NCI-H460 (cell line): Measurements from ENCODE around the gene ARHGDIG. TPM values are rescaled to one million over a fixed set of nuclear protein-coding genes. Genes with fewer than 3 reads are reported as not detected.
"Not testable (repeated sequence)": the region's sequence is repeated elsewhere in the genome, so short reads cannot be mapped to it uniquely, and the experiment has no call there.

Experiments
- DNase-seq: peaks from one replicate; pipeline ENCODE4 v3.0.0-alpha.2; 2016; ENCODE audit warnings: low read depth; ENCODE audit errors: extremely low read depth
- total RNA-seq: library from RNA; depleted of rRNA; stranded (reverse); fragments of >200 nt; shearing (Covaris generic); gene quantifications from 2 replicates; pipeline ENCODE4 v1.2.3, GENCODE V29; 2014

Gene ARHGDIG
- total RNA-seq, 1 experiment from 2014 or later = 2.9 TPM

DNA sequence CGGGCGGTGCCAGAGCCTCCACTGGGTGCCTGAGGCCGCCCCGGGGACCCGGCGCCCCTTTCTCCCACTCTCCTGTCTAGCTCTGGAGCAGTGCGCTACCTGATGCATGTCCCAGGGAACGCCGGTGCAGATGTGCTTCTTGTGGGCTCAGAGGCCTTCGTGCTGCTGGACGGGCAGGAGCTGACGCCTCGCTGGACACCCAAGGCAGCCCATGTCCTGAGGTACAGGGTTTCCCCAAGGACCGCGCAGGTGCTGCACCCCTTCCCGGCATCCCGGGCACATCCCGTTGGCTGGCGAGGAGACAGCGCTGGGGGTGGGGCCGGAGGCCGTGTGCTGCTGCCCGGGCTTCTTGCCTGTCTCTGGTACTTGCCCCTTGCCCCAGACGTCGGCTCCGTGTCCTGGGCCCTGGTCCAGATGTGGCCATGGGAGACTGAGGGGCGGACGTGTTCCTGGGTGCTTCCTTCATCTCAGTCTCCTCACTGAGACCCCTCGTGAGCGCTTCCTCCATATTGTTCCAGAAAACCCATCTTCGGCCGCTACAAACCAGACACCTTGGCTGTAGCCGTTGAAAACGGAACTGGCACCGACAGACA lies 17.1 kb upstream of the ARHGDIG start:
- DNase-seq = no peak

DNA sequence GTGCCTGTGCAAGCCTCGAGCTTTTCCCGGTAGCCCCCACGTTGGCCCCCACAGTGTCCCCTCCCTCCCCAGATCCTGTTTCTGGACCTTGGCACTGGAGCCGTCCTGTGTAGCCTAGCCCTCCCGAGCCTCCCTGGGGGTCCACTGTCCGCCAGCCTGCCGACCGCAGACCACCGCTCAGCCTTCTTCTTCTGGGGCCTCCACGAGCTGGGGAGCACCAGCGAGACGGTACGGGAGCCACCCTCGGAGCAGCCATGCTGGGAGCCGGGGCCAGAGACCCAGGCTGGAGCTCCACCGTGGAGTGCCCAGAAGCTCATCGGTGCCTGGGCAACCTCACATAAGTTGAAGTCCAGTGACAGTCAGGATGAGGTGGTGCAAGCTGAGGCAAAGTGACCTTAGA lies 16.4 kb upstream of the ARHGDIG start:
- no peak for DNase-seq

DNA sequence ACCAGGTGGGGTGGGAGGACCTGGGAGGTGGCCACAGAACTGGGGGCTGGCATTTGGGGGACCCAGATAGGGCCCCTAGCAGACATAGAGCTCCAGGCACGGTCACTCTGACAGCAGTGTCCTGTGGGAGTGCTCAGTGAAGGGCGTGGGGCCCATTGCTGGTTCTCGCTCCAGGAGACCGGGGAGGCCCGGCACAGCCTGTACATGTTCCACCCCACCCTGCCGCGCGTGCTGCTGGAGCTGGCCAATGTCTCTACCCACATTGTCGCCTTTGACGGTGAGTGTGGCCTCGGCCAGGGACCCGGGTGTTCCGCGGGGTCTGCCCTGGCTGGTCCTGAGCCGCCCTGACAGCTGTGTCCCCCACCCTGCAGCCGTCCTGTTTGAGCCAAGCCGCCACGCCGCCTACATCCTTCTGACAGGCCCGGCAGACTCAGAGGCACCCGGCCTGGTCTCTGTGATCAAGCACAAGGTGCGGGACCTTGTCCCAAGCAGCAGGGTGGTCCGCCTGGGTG lies 15.9 kb upstream of the ARHGDIG start:
- DNase-seq = no peak

DNA sequence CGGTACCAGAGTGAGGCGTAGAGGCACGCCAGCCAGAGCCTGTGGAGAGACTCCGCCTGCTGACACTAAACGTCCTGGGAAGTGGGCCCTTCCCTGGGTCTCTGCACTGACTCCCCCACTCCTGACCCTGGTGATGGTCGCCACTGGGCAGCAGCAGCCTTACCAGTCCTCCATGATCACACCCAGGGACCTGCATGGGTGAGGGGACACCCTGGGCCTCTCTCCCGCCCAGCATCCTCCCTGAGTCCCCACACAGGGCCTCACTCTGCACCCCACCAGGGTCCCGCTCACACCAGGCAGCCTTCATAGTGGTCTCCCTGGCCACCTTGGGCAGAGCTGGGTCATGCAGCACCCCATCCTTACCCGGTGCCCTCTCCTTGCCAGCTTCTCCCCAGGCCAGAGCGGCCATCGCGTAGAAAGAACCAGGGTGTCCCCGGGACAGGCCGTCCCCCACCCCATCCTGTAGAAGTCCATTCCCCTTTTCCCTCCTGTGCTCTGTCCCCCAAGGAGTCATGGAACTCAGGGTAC lies 15.3 kb upstream of the ARHGDIG start:
- no peak for DNase-seq

DNA sequence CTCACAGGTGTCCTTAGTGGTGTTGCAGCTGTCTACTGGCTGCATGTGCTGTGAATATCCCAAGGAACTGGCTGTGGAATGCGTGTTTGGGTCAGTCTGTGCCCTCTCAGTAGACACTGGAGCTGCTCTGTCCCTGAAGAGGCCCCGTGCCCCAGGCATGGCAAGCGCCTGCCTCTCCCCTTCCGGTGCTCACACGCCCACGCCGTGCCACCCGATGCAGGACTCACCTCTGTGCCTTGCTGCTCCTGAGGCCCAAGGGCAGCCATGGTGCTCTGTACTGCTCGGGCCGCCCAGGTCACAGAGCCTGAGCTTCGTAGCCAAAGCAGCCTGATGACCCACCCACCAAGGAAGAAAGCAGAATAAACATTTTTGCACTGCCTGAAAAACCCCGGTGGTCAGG lies 14.7 kb upstream of the ARHGDIG start:
- DNase-seq = no peak

DNA sequence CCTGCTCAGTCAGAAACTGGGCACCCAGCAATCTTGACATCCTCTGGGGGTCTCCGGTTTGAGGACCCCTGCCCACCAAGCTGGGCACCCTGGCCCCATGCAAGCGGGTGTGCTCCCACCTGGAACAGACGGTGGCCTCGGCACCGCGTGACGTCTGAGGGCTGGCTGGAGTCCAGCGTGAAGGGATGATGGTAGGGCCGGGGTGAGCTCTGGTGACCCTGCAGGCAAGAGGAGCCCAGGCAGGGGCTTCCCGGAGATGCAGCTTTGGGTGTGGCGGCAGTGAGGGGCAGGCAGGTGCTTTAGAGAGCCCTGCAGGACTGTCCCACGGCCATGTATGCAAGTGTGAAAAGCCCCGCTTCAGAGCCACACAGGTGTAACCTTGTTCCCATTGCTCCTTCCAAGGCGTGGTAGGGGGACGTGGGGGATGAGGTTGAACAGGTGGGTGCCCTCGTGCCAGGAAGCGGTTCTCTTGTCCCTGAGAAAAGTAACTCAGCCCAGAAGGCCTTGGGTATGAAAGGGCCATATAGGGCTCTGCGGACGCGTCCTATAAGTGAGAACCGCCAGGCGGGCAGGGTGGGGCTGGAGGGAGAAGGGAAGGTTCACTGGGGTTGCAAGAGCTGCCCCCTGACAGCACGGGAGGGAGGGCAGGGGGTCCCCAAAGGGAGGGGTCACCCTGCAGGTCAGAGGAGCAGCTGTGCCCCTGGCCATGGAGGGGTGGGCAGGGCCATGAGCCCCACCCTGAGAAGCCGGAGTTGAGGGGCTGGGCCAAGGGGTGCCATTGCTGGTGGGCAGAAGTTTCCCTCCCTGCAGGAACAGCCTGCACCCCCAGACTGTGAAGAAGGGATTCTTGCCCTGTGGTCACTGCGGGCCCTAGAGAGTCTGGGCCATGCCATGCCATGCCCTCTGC lies 13.9 kb upstream of the ARHGDIG start:
- no peak for DNase-seq

DNA sequence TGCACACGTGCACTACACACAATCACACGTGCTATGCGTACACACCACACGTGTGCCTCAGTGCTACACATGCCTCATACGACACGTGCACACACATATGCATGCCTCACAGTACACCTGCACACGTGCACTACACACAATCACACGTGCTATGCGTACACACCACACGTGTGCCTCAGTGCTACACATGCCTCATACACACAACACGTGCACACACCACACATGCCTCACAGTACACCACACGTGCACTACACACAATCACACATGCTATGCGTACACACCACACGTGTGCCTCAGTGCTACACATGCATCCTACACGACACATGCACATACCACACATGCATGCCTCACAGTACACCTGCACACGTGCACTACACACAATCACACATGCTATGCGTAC lies 12.8 kb upstream of the ARHGDIG start:
- not testable (repeated sequence) for DNase-seq

DNA sequence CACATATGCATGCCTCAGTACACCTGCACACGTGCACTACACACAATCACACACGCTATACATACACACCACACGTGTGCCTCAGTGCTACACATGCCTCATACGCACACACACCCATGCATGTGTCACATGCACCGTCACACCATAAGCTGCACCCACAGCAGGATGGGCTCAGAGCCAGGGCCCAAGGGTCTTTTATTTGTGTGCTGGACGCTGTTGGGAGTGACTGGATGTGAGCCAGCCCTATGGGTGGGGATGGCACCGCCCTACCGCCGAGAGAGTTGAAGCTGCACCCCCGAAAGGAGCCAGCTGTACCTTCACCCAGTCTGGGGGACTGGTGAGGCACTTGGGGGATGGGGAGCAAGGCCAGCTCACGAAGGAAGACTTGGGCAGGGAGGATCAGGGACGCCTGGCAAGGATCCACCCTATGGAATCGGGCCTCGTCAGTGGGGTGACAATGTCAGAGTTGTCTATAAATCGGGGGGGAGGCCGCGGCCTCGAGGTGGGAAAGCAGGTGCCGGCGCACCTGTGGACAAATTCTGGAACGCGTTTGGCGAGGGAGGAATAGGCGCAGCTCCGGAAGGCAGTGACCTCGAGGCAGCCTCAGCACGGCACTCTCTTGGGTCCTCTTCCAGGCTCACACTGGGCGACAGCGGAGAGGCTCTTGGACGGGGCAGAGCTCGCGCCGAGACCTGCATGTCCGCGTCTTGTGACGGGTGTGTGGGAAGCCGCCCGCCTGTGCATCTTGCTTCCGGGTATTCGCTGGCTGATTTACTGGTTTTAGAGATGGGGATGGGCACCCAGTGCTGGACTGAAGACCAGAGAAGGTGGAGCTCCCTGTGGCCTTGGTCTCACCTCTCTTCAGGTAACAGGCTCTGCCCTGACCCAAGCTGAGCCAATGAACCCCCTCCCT lies 12.0 kb upstream of the ARHGDIG start:
- no peak for DNase-seq

DNA sequence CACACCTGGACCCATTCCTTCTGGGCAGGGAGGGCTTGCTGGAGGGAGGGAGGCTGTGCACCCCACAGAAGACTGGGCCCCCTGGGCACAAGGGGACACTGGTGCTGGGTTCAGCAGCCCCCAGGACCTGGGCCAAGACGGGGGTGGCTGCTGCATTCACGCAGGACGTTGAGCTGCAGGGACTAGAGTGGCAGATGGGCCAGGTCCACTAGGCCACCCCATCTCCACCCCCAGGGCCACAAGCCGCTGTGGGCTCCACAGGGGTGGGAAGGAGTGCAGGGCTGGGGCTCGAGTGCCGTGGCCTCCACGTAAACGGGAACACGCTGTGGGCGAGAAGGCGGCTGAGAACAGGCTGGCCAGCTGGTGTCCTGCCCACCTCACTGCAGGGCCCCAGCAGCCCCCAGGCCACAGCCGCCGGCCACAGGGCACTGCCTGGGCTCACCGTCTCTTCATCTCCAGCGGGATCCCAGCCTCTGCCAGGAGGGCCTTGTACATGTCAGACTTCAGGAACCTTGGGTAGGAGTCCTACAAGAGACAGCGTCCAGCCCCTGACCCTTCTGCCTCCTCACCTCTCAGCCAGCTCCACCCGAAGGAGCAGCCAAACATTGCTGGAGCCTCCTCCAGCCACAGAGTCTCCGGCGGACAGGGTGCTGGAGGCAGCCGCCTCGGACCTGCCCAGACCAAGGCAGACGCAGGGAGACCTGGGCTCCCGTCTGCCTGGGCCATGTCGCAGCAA lies 11.2 kb upstream of the ARHGDIG start:
- no peak for DNase-seq

DNA sequence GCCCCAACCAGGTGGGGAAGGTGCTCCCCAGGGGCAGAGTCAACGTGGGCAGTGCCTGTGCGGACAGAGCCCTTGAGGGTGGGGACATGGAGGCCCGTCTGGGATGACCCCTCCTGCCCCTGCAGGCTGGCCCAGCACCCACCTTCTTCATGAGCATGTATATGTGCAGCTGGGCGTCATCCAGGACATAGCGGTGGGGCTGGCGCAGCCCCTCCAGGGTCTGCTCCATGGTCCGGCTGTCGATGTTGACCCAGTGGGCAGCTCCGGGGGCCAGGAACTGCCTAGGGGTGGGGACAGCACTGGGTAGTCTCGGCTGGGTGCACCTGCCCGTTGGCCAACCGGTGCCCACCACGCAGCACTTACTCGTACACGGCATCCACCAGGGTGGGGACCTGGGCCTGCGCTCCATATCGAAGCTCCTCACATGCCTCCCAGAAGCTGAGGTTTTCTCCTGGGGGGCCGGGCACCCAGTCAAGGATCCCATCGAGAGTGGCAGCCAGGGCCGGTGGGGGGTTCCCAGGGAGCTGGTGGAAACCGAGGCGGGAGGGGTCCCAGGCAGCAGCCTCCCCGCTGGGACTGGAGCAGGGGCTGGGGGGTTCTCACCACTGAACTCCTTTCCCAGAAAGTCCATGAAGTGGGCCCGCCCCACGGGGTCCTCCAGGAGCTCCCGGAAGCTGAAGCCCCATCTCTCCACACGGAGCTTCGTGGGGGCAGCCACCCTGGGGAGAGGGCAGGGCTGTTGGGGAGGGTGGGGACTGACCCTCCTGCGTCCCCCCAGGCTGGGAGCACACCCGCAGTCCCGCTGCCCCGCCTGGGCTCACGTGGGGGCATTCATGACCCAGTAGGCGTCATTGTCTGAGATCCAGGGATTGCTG lies 9.8 kb upstream of the ARHGDIG start:
- DNase-seq = no peak

DNA sequence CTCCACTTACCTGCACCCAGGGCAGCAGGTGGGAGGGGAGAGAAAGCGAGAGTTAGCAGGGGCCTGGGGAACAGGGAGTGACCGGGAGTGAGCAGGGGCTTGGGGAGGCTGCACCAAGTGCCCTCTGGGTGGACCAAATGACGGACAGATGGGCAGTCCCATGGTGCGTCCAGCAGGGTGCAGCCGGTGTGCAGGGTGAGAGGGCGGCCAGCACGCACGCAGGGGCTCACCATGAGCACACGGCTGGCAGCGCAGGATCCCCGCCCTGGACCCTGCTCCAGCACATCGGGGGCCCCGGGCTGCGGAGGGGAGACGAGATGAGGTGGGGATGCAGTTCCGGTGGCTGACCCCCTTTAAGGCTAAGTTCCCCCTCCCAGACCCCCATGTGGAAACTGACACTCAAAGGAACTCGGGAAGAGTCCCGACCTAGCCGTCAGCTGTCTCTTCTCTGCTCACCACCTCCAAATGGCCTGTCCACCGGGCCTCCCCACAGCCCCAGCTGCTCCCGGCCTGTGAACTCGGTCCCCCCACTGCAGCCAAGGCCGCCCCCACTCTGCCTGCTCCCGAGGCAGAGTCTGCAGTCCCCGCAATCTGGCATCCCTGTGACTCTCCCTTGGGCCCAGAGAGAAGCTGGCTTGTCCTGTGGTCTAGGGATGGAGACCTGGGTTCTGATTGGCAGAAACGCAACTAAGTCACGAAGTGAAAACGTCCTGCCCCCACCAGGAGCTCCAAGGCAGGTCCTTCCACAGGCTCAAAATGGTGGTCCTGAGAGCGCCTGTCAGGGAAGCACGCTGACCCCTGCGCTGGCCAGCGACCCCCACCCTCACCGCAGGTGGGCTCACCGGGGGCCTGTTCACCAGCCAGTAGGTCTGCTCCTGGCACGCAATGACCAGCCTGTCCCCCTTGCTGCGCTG lies 7.5 kb upstream of the ARHGDIG start:
- no peak for DNase-seq

DNA sequence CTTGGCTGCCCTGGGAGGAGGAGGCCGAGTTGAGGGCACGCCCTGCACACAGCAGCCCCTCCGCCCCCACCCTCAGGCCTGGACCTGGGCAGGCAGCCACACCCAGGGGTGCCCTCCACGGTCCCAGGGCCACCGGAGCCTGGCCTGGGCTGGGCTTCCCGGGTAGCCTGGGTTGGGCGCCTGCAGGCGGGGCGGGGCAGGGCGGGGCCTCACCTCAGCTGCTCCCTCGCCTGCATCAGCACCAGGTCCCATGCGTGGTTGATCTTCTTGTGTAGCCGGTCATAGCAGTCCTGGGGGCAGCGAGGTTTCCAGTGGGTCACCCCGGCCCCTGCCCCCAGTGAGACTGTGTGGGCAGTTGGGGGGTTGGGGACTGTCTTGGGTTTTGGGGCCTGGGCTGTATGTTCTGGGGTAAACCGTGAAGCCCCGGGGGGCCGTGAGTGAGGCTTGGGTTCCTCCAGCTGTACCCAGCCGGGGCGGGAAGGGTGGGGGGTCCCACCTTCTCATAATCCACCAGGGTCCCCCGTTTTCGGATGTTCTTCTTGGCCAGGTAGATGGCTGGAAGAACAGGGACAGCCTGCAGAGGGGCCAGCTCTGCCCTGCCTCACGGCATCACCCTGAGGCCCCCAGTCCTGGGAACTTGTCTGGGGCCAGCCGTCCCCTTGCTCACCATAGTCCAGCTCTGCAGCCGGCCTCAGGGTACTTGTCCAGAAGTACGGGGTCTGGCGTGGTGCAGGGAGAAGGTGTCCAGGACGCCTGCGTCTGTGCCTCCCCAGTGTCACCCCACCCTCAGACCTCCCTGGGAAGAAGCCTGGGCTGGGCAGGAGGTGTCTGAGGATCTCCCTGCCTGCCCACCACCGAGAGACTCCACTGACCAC lies 6.6 kb upstream of the ARHGDIG start:
- no peak for DNase-seq

DNA sequence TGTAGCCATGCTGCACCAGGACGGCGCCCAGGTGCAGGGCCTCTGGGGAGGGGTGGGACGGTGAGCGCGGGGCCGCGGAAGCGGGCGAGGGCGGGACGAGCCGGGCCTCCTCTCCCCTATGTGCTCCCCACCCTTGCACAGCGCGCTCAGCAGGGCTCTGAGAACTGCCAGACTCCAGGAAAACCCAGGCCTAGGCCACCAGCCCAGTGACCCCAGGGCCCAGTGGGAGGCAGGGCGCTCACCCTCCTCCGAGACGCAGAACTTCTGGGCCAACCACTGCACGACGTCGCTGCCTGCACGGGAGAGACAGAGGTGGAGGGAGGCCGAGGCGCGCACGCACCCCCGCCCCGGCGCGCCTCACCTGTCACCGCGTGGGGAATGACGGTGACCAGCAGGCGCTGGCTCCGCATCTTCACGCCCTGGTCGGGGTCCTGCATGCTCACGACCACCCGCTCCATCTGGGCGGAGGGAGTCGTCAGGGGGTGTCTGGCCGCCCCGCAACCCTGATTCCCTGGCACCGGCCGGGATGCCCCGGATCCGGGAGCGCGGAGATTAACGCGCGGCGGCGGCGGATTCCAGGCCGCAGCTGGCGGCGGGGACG lies 5.2 kb upstream of the ARHGDIG start:
- no peak for DNase-seq

DNA sequence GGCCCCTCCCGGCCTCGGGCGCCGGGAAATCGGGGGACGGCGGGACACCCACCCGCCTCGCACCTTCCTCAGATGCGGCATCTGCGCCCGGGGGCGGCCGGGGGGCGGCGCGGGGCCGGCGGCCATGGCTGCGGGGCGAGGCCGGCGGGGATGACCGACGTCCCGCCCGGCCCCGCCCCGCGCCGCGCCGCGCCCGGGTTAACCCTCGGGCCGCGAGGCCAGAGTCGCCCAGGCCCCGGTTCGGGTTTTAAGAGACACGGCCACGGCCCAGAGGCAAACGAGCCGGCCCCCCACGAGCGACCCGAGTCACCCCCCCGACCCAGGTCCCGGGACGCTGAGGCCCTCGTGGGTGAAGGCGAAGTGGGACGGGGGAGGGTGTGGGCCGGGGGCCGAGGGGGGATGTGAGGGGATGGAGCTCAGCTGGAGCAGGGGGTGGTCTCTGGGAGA lies 4.6 kb upstream of the ARHGDIG start, which contains the start of gene RGS11:
RGS11 (minus strand) TSS at position 159 of the 447 bp plus-strand sequence; CDS start at position 126, 33 bp downstream.
- no peak for DNase-seq

DNA sequence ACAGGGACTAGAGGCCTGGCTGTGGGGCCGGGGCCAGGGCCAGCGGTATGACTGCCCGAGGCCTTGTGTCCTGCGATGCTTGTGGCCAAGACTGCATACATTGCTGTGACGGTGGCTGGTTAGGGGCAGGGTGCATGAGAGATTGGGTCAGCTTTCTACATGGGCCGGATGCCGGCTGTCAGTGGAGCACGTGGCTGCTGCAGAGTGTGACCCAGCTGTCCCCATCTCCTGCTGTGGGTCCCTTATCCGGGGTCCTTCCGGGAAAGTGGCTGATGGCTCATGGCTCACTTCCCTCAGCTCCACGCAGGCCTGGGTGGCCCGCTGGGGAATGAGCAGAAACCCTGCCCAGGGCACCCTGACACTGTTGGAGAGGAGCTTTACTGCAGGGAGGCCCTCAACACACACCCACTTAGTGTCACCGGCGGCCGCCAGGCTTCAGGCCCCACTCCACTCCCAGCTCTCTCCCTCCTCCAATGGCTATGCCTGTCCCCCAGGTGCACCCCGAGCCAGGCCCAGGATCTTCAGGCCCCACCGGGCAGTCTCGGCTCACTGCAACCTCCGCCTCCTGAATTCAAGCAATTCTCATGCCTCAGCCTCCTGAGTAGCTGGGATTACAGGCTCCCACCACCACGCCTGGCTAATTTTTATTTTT lies 3.8 kb upstream of the ARHGDIG start:
- DNase-seq = no peak

DNA sequence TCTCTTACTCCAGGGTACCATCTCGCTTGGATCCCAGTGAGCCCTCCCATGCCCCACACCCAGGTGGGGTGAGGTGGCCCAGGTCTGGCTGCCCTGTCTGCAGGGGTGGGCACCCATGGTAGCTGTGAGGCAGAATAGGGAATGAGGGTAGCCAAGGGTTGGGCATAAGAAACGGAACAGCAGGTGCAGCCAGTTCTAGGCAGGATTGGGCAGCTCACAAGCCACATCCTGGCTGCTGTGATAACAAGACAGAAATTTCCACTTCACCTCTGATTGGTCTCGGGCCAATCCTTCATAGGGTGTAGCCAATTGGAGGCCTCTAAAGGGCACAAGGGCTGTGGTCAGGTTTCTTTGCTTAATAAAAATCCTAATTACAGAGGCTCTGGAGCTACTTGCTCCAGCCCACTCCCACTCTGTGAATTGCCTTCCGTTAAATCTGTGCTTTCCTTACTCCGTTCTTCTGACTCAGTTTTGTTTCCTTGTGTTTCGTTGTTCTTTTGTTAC lies 1.5 kb upstream of the ARHGDIG start:
- DNase-seq = no peak
